22Rv1 (cell line): ENCODE results near the gene PKMYT1.

Experiments used
- ZFX ChIP-seq: fragments of 450-650 bp; IDR thresholded peaks from 2 replicates; pipeline ENCODE4 v1.6.1; 2017; ENCODE audit warnings: antibody characterized with exemption, borderline replicate concordance
- TF ChIP-seq, protein P1 (sequence below): fragments of 450-650 bp; IDR thresholded peaks from 2 replicates; pipeline ENCODE4 v1.5.1; 2017; ENCODE audit warnings: mild to moderate bottlenecking

DNA sequence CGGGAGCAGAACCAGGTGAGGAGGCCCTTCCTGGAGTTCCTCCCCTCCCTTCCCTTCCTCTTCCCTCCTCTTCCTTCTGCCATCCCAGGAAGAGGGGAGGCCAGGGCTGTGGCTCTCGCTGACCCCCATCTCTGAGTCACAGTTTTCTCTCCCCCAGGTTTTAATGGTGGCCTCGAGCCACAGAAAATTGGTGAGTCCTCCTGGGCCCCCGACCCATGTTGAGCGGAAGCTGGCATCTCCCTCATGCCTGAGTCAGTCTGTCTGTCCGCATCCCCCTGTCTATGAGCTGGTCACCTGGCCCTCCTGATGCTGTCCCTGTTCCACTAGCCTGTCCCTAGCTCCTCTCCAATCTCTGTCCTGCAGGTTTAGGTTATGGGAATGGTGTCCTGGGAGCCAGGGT, 19.7 kb upstream of the PKMYT1 start:
- TF ChIP-seq, protein P1, sequence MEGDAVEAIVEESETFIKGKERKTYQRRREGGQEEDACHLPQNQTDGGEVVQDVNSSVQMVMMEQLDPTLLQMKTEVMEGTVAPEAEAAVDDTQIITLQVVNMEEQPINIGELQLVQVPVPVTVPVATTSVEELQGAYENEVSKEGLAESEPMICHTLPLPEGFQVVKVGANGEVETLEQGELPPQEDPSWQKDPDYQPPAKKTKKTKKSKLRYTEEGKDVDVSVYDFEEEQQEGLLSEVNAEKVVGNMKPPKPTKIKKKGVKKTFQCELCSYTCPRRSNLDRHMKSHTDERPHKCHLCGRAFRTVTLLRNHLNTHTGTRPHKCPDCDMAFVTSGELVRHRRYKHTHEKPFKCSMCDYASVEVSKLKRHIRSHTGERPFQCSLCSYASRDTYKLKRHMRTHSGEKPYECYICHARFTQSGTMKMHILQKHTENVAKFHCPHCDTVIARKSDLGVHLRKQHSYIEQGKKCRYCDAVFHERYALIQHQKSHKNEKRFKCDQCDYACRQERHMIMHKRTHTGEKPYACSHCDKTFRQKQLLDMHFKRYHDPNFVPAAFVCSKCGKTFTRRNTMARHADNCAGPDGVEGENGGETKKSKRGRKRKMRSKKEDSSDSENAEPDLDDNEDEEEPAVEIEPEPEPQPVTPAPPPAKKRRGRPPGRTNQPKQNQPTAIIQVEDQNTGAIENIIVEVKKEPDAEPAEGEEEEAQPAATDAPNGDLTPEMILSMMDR, result no peak
- no peak for TF ChIP-seq ZFX
